ENCODE results near the gene CDH13. TPM values are rescaled to one million over a fixed set of nuclear protein-coding genes. Genes with fewer than 3 reads are reported as not detected.

CDH13 gene
- total RNA-seq: 14.3 TPM
- long read RNA-seq, partial matches to known transcripts: 9 of 18 reads
- long read RNA-seq, other reads (novel, unspliced or antisense): 9 of 18 reads

DNA sequence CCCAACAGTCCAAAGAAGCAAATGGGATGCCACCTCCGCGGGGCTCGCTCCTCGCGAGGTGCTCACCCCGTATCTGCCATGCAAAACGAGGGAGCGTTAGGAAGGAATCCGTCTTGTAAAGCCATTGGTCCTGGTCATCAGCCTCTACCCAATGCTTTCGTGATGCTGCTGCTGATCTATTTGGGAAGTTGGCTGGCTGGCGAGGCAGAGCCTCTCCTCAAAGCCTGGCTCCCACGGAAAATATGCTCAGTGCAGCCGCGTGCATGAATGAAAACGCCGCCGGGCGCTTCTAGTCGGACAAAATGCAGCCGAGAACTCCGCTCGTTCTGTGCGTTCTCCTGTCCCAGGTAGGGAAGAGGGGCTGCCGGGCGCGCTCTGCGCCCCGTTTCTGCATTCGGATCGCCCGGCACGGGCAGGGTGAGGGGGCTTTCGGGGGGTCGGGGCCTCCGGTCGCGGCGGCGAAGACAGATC lies at the start of gene CDH13:
CDH13 (plus strand) TSS at position 179 of the 471 bp plus-strand sequence.
- peaks cover 57% of the 10 kb centered on the region for H3K27me3 ChIP-seq (ENCODE audit: low read depth)
- H3K9me3 ChIP-seq: no peaks in the 10 kb centered on the region
- DNase-seq (no peak), ATAC-seq (no peak)
- peaks cover 15% of the 10 kb centered on the region for H3K4me1 ChIP-seq
- H3K27ac ChIP-seq: peak within 1 kb of the TSS; percentile 58
- no peak for TF ChIP-seq CTCF (IDR thresholded peaks at IDR 0.05)
- intact Hi-C loops (cut with DNase I): no loop called here
- H3K36me3 ChIP-seq: no peaks in the 10 kb centered on the region
- peak within 1 kb of the TSS; percentile 54 for H3K4me3 ChIP-seq

DNA sequence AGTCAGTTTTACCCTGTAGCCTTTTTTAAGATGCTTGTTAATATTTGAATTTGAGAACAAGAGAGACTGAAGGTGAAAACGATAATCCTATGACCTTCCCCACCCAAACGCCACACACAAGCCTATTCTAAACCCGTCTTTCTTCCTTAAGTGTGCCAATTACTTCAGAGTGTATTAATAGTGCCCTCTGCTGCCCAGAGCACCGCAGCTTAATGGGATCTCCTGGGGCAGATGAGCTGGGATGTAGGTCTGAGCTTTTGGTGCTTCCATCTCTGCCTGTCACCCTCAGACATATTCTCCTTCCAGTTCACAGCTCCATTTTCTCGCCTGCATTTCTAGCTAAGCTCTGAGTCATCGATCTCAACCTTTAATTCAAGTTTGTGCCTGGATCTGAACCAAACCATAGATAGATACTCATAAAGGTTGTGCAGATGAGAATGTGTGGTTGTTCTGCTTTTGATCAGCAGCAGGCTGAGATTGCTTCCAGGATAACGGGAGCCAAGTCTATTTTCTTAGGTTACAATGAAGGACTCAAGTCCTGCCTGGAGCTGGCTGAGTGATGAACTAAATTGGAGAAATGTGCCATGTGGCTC lies 46.4 kb upstream of the CDH13 start:
- Histone ChIP-seq H3K9me3 (no peaks in the 10 kb centered on the region), H3K27ac (no peak overlapping the region), H3K36me3 (no peaks in the 10 kb centered on the region), H3K27me3 (ENCODE audit: low read depth) (no peaks in the 10 kb centered on the region), H3K4me3 (no peak overlapping the region), H3K4me1 (no peaks in the 10 kb centered on the region)
- ATAC-seq (peak; percentile 58 to 61), DNase-seq (no peak)
- intact Hi-C loops (cut with DNase I): no loop called here
- TF ChIP-seq CTCF (IDR thresholded peaks at IDR 0.05): peak; percentile 35

- no peak overlapping the region for H3K4me3 ChIP-seq
- TF ChIP-seq CTCF (IDR thresholded peaks at IDR 0.05): no peak
- no peaks in the 10 kb centered on the region for H3K36me3 ChIP-seq
- intact Hi-C loops (cut with DNase I): no loop called here
- no peak overlapping the region for H3K27ac ChIP-seq
- DNase-seq (no peak), ATAC-seq (no peak)
- H3K27me3 ChIP-seq (ENCODE audit: low read depth): no peaks in the 10 kb centered on the region
- no peaks in the 10 kb centered on the region for H3K4me1 ChIP-seq
- no peaks in the 10 kb centered on the region for H3K9me3 ChIP-seq
Measured at GRCh38 chr16:82582975-82583374, 43.8 kb upstream of the CDH13 start.

DNA sequence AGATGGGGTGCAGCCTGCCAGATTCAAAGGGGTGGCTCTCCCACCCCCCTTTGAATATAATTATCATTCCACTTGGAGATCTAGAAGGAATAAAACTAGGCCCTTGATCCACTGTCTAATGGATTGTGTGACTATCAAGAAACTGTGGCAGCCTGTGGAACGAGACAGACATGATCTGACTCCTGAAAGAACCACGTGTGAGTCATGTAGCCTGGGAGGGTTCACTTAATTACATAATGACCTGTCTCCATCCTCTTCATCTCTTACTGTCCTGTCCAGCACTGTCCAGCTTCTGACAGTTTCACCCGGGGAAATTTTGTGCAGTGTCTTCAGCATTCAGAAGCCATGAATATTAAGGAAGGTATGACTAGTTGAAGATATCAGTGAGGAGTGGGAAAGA lies 43.3 kb upstream of the CDH13 start:
- no peak overlapping the region for H3K27ac ChIP-seq
- H3K36me3 ChIP-seq: no peaks in the 10 kb centered on the region
- no peaks in the 10 kb centered on the region for H3K9me3 ChIP-seq
- H3K27me3 ChIP-seq (ENCODE audit: low read depth): no peaks in the 10 kb centered on the region
- intact Hi-C loops (cut with DNase I): no loop called here
- ATAC-seq (no peak), DNase-seq (no peak)
- no peak overlapping the region for H3K4me3 ChIP-seq
- TF ChIP-seq CTCF (IDR thresholded peaks at IDR 0.05): no peak
- no peaks in the 10 kb centered on the region for H3K4me1 ChIP-seq

GRCh38 chr16:82584553-82585152 lies 42.1 kb upstream of the CDH13 start:
- intact Hi-C loops (cut with DNase I): no loop called here
- no peaks in the 10 kb centered on the region for H3K4me1 ChIP-seq
- no peak for TF ChIP-seq CTCF (IDR thresholded peaks at IDR 0.05)
- no peaks in the 10 kb centered on the region for H3K27me3 ChIP-seq (ENCODE audit: low read depth)
- DNase-seq (no peak), ATAC-seq (no peak)
- no peak overlapping the region for H3K27ac ChIP-seq
- H3K4me3 ChIP-seq: no peak overlapping the region
- no peaks in the 10 kb centered on the region for H3K9me3 ChIP-seq
- H3K36me3 ChIP-seq: no peaks in the 10 kb centered on the region
